GM23248 (cell line): Measurements from ENCODE around the gene RTN4. TPM values are rescaled to one million over a fixed set of nuclear protein-coding genes. Genes with fewer than 3 reads are reported as not detected.
A peak's percentile ranks its signal among the peaks of the same experiment; 100 is the strongest.

ENCODE experiments used
- DNase-seq: peaks from one replicate; pipeline ENCODE4 v3.0.0-alpha.2; 2015
- H2AFZ ChIP-seq: fragments of 200-600 bp; sonication (generic); 2 replicates; pipeline ENCODE4 v1.6.1; 2016; ENCODE audit warnings: antibody characterized with exemption
- H3F3A ChIP-seq: fragments of 200-600 bp; sonication (generic); 2 replicates; pipeline ENCODE4 v1.6.1; 2016; ENCODE audit warnings: mild to moderate bottlenecking, antibody characterized with exemption, mixed run types; ENCODE audit not compliant: insufficient read depth
- H3K27ac ChIP-seq: fragments of 200-600 bp; sonication (generic); 2 replicates; pipeline ENCODE4 v1.5.1; 2016; ENCODE audit warnings: mild to moderate bottlenecking
- H3K27me3 ChIP-seq: fragments of 200-600 bp; sonication (generic); replicated peaks from 2 replicates; pipeline ENCODE4 v1.6.1; 2016; ENCODE audit warnings: mild to moderate bottlenecking; ENCODE audit not compliant: insufficient read depth
- H3K36me3 ChIP-seq: fragments of 200-600 bp; sonication (generic); 2 replicates; pipeline ENCODE4 v1.6.1; 2016; ENCODE audit warnings: low read depth, mild to moderate bottlenecking
- H3K4me1 ChIP-seq: fragments of 200-600 bp; sonication (generic); 2 replicates; pipeline ENCODE4 v1.6.1; 2016; ENCODE audit warnings: mild to moderate bottlenecking; ENCODE audit not compliant: insufficient read depth
- H3K4me2 ChIP-seq: fragments of 200-600 bp; sonication (generic); one replicate; pipeline ENCODE4 v1.6.1; 2016; ENCODE audit warnings: mild to moderate bottlenecking; ENCODE audit not compliant: unreplicated experiment
- H3K4me3 ChIP-seq: fragments of 200-600 bp; sonication (generic); 2 replicates; pipeline ENCODE4 v1.5.1; 2016; ENCODE audit warnings: mild to moderate bottlenecking
- H3K79me2 ChIP-seq: fragments of 200-600 bp; sonication (generic); 2 replicates; pipeline ENCODE4 v1.6.1; 2016; ENCODE audit warnings: mild to moderate bottlenecking; ENCODE audit not compliant: insufficient read depth
- H3K9ac ChIP-seq: fragments of 200-600 bp; sonication (generic); 2 replicates; pipeline ENCODE4 v1.6.1; 2016; ENCODE audit warnings: mild to moderate bottlenecking
- H3K9me2 ChIP-seq: fragments of 200-600 bp; sonication (generic); 2 replicates; pipeline ENCODE4 v1.6.1; 2016; ENCODE audit warnings: mixed run types, mild to moderate bottlenecking, moderate library complexity; ENCODE audit not compliant: insufficient read depth
- H3K9me3 ChIP-seq: fragments of 200-600 bp; sonication (generic); one replicate; pipeline ENCODE4 v1.6.1; 2017; ENCODE audit warnings: low read depth
- H4K20me1 ChIP-seq: fragments of 200-600 bp; sonication (generic); 2 replicates; pipeline ENCODE4 v1.6.0; 2016; ENCODE audit not compliant: insufficient read depth
- EZH2 ChIP-seq: fragments of 200-600 bp; sonication (generic); IDR thresholded peaks from 2 replicates; pipeline ENCODE4 v1.6.1; 2018; ENCODE audit warnings: antibody characterized with exemption, mild to moderate bottlenecking; ENCODE audit not compliant: insufficient read depth, poor library complexity, severe bottlenecking
- EZH2phosphoT487 ChIP-seq: fragments of 200-600 bp; sonication (generic); IDR thresholded peaks from 2 replicates; pipeline ENCODE4 v1.6.1; 2018; ENCODE audit warnings: antibody characterized with exemption, moderate library complexity, mild to moderate bottlenecking, low read depth; ENCODE audit not compliant: insufficient read depth
- WGBS, 2 experiments: methylation state at CpG; one replicate each; pipeline ENCODE4 v1.1.6; 2015 to 2017; ENCODE audit warnings: low lambda C conversion rate in 2 of 2, low coverage in 1 of 2; ENCODE audit errors: missing lambda C conversion rate in 2 of 2; 5-methylcytosine and 5-hydroxymethylcytosine counted together
- in situ Hi-C: fragments of 300-500 bp; cut with MboI; formaldehyde crosslinking; loops from 2 replicates; pipeline ENCODE4 v1.15.0; 2020
- polyA plus RNA-seq: library from polyadenylated mRNA; unstranded; fragments of >200 nt; fragmentation: Nextera tagmentation; extraction: Ambion mirVana; gene quantifications from 2 replicates; pipeline ENCODE4 v1.2.1, GENCODE V29; 2016
- total RNA-seq: library from RNA; depleted of rRNA; stranded (reverse); fragments of >200 nt; shearing (Covaris generic); gene quantifications from 2 replicates; pipeline ENCODE4 v1.2.3, GENCODE V29; 2014

The RTN4 gene
- total and polyA plus RNA-seq, 2 experiments from 2014 or later: 361 to 425 TPM

GRCh38 chr2:54947136-54947535 lies 103.1 kb downstream of the RTN4 start:
- Histone ChIP-seq H3K27me3 (no peaks in the 10 kb centered on the region), H3K36me3 (no peaks in the 10 kb centered on the region), H3K9me3 (no peaks in the 10 kb centered on the region), H4K20me1 (no peaks in the 10 kb centered on the region), H3K9ac (no peak overlapping the region), H3F3A (peaks cover 18% of the 10 kb centered on the region), H2AFZ (peak overlapping the region; percentile 32; the same call in 1 of the 2 replicates), H3K4me1 (peaks cover 43% of the 10 kb centered on the region), H3K9me2 (no peaks in the 10 kb centered on the region), H3K27ac (no peak overlapping the region), H3K79me2 (no peaks in the 10 kb centered on the region), H3K4me2 (no peak overlapping the region), H3K4me3 (no peak overlapping the region)
- no peak for TF ChIP-seq EZH2
- no peak for TF ChIP-seq EZH2phosphoT487
- 42% methylated on average over 11 of the region's 11 CpGs for WGBS, 2 experiments
- peak; percentile 18 for DNase-seq
- in situ Hi-C loops: no loop called here

GRCh38 chr2:54946220-54946805 lies 103.9 kb downstream of the RTN4 start:
- no peaks in the 10 kb centered on the region for H3K9me3 ChIP-seq
- H3K79me2 ChIP-seq: no peaks in the 10 kb centered on the region
- peak overlapping the region; percentile 30 for H3K9ac ChIP-seq
- in situ Hi-C loops: no loop called here
- peak; percentile 42 for DNase-seq
- H3K27ac ChIP-seq: peak overlapping the region; percentile 72
- no peaks in the 10 kb centered on the region for H3K9me2 ChIP-seq
- TF ChIP-seq EZH2phosphoT487 (no peak), EZH2 (no peak)
- H3K27me3 ChIP-seq: no peaks in the 10 kb centered on the region
- H4K20me1 ChIP-seq: no peaks in the 10 kb centered on the region
- H3K4me3 ChIP-seq: no peak overlapping the region
- peak overlapping the region; percentile 43 for H3K4me2 ChIP-seq
- peaks cover 35% of the 10 kb centered on the region for H3K4me1 ChIP-seq
- peaks cover 12% of the 10 kb centered on the region; the same call in 1 of the 2 replicates for H3F3A ChIP-seq
- peak overlapping the region; percentile 60 for H2AFZ ChIP-seq
- no peaks in the 10 kb centered on the region for H3K36me3 ChIP-seq
- 52 to 53% methylated on average over 9 of the region's 9 CpGs for WGBS, 2 experiments

- peak overlapping the region; percentile 60 for H2AFZ ChIP-seq
- TF ChIP-seq EZH2phosphoT487 (no peak), EZH2 (no peak)
- 7 to 12% methylated on average over 8 of the region's 8 CpGs for WGBS, 2 experiments
- no peaks in the 10 kb centered on the region for H3K9me3 ChIP-seq
- H3K4me2 ChIP-seq: peak overlapping the region; percentile 43
- peak overlapping the region; percentile 45 for H3K9ac ChIP-seq
- peaks cover 32% of the 10 kb centered on the region for H3K4me1 ChIP-seq
- H3K79me2 ChIP-seq: no peaks in the 10 kb centered on the region
- H3K4me3 ChIP-seq: no peak overlapping the region
- DNase-seq: peak; percentile 91
- no peaks in the 10 kb centered on the region for H3K9me2 ChIP-seq
- in situ Hi-C loops: no loop called here
- H3K36me3 ChIP-seq: no peaks in the 10 kb centered on the region
- H3F3A ChIP-seq: peaks cover 12% of the 10 kb centered on the region; the same call in 1 of the 2 replicates
- H3K27me3 ChIP-seq: no peaks in the 10 kb centered on the region
- peak overlapping the region; percentile 72 for H3K27ac ChIP-seq
- H4K20me1 ChIP-seq: no peaks in the 10 kb centered on the region
These were observed 104.6 kb downstream of the RTN4 start for GRCh38 chr2:54945391-54946219.

- Histone ChIP-seq H3K36me3 (no peaks in the 10 kb centered on the region), H3K79me2 (no peaks in the 10 kb centered on the region), H3K9me3 (no peaks in the 10 kb centered on the region), H3K9me2 (no peaks in the 10 kb centered on the region), H3K4me2 (peak overlapping the region; percentile 43), H3K4me3 (no peak overlapping the region), H3K27ac (peak overlapping the region; percentile 72), H3F3A (peaks cover 12% of the 10 kb centered on the region; the same call in 1 of the 2 replicates), H2AFZ (peak overlapping the region; percentile 60; the same call in 1 of the 2 replicates), H4K20me1 (no peaks in the 10 kb centered on the region), H3K9ac (no peak overlapping the region), H3K27me3 (no peaks in the 10 kb centered on the region), H3K4me1 (peaks cover 29% of the 10 kb centered on the region)
- WGBS, 2 experiments: 100% methylated on average over 1 of the region's 1 CpG; no CpG with 5 or more reads in 1 of the 2 experiments
- no peak for DNase-seq
- TF ChIP-seq EZH2: no peak
- no peak for TF ChIP-seq EZH2phosphoT487
- in situ Hi-C loops: no loop called here
These were observed 105.4 kb downstream of the RTN4 start for GRCh38 chr2:54944724-54945326.
